GM18499 (cell line): ENCODE measurements around the gene OR6Y1.

Source experiments
- ATAC-seq: cut with Tn5 transposase; IDR thresholded peaks from one replicate; pipeline ENCODE4 v1.9.1; 2021; ENCODE audit warnings: moderate number of reproducible peaks; ENCODE audit not compliant: insufficient read depth, unreplicated experiment

The OR6Y1 gene

DNA sequence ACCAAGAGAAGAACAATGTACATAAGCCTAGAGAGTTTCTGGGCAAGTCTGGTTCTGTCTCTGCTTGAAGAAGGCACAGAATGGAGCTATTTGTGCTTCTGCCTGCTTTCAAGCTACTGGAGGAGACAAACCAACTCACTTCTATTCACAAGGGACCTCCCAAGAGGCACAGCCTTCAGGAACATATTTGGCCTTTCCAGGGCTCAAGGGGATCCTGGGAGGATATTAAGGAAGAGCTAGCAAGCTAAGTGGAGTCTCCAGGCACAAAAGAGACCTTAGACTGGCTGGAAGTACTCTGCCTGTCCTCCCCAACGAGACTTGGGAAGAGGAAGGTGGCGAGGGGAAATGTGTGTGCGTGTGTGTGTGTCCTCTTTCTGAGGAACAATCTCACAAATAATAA lies at the start of gene OR6Y1:
Gene OR6Y1, minus strand, starts transcription at position 54 of the 400 bp plus-strand sequence. CDS start 6,300 bp downstream, outside the sequence.
- no peak for ATAC-seq

DNA sequence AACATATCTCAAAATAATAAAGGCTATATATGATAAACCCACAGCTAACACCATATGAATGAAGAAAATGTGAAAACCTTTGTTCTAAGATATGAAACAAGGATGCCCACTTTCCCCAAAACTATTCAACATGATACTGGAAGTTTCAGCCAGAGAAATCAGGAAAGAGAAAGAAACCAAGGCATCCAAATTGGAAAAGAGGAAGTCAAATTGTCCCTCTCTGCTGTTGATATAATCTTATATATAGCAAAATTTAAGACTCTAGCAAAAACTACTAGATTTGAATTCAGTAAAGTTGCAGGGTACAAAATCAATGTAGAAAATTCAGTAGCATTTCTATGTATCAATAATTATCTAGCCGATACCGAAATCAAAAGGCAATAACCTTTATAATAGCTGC lies 46.5 kb upstream of the OR6Y1 start:
- ATAC-seq = no peak

DNA sequence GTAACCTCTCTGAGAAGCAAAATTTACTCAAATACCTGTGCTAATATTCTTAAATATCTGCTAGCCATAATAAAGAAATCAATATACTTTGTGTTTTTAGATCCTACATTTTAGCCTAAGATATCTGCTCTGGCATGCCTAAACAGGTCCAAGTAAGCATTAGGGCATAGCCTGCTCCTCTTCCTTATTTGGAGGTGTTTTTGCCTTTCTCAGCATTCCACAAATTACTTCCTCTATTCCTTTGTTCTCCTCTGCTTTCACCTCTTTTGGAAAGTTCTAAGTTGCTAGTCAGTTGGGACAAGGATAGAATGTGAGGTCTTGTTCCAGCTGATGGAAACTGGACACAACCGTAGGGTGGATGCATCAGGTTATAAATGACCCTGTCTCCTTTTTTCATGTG lies 32.7 kb upstream of the OR6Y1 start:
- ATAC-seq = no peak

DNA sequence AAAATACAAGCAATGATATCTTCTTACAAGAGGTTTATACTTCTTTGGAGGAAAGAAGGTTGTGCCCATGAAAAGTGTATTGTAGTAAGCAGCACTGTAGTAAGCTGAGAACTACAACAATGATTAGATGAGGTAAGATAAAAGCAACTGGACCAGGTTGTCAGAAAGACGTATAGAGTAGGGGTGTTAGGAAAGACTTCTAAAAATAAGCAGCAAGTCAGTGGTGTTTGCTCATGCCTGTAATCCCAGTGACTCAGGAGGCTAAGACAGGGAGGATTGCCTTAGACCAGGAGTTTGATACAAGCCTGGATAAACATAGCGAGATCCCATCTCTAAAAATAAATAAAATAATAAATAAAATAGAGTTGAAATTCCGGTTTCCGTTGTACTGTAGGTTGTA lies 29.8 kb upstream of the OR6Y1 start:
- no peak for ATAC-seq

GRCh38 chr1:158579733-158580132 lies 25.5 kb upstream of the OR6Y1 start, which contains the start of gene OR10X1:
Gene OR10X1, minus strand, starts transcription at chr1:158579899. Its CDS starts 0 bp downstream, at chr1:158579899.
- no peak for ATAC-seq

DNA sequence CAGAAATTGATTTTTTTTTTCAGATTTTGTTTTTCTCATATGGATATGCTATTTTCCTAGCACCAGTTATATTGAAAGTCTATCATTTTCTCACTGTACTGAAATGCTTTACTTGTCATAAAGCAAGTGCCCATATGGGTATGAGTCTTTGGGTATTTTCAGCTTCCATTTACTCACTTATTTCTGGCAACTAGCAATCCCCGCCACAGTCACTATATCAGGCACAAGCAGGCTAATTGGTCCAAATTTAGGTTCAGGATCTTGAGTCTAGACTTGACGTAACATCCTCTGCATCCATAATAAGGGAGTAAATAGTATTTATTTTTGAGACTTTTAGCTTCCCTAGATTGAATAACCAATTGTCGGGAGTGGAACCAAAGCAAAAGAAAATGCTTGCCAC lies 23.4 kb upstream of the OR6Y1 start:
- no peak for ATAC-seq

GRCh38 chr1:158572226-158572625 lies 18.0 kb upstream of the OR6Y1 start:
- ATAC-seq = no peak

DNA sequence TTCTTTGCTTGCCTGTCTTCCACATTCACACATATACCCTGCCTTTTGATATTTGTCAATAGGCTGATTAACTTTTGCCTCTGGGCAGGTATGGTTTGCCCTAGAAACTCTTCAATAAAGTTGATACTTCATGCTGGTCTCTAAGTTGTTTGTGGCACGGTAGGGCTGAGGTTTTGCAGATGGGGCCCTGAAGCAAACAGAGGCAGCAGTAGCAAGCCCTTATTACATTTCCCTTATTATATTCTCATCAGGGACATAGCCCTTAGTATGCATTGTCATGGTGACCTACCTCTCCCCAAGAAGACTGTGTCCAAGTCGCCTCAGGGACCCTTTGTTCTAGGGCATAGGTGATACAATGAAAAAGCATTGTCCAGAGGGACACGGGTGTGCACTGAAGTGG lies 16.3 kb upstream of the OR6Y1 start, which contains the start of gene OR6P1:
Gene OR6P1, minus strand, starts transcription at position 101 of the 400 bp plus-strand sequence. CDS start 6,976 bp downstream, outside the sequence.
- ATAC-seq = no peak

DNA sequence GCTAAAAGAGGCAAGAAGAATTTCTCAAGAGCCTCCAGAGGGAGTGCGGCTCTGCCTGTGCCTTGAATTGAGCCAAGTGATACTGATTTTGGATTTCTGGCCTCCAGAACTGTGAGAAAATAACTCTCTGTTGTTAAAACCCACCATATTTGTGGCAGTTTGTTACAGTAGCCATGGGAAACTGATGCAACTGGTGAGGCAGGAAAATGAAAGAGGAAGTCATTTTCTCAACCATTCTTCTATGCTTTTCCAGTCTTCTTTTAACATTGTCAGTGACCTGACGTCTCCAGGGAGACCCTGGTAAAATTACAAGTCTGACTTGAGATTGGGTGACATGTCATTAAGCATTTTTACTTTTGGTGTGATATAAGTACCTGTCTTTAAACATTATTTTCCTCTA lies 10.4 kb upstream of the OR6Y1 start:
- no peak for ATAC-seq

GRCh38 chr1:158563853-158564252 lies 9.6 kb upstream of the OR6Y1 start:
- no peak for ATAC-seq

GRCh38 chr1:158559696-158560095 lies 5.5 kb upstream of the OR6Y1 start:
- ATAC-seq = no peak

GRCh38 chr1:158552296-158552695 lies 1.9 kb downstream of the OR6Y1 start:
- no peak for ATAC-seq

DNA sequence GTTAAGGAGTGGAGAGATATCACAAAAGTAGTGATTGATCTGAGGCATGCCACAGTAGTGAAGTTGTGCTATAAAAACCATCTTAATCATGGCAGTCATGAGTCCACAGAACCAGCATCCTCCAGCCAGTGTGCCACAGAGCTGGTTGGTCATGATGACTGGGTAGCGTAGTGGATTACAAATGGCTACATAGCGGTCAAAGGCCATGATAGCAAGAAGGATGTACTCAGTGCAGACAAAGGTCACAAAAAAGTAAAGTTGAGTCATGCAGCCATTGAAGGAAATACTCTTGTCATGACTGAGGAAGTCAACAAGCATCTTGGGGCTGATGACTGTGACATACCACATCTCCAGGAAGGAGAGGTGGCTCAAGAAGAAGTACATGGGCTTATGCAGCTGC lies 6.7 kb downstream of the OR6Y1 start:
- ATAC-seq = no peak

GRCh38 chr1:158537609-158538008 lies 16.6 kb downstream of the OR6Y1 start:
- ATAC-seq = no peak

- ATAC-seq = no peak
Measured at GRCh38 chr1:158534496-158534895, 19.7 kb downstream of the OR6Y1 start.

DNA sequence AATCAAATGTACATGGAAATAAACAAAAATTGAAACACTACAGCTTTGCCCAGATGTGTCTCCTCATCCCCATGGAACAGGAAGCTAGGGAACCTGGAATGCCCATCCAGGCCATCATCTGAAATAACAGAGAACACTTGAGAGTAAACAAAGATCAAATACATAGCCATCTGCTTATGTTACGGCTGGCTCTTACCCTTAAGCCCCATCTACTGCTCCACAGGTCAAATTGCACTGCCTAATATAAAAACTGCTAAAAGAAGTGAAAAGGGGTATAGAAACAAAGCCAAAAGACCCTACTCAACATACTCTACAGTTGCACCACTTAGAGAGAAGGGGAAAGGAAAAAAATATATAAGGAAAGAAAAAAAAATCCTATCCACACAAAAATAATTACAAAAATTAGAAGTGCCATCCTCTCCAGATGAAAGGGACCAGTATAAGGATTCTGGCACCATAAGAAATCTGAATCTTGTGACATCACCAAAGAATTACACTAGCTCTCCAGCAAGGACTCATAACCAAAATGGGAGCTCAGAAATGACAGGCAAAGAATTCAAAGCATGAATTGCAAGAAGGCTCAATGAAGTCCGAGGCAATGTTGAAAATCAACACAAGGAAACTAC lies 26.9 kb downstream of the OR6Y1 start:
- ATAC-seq = no peak

DNA sequence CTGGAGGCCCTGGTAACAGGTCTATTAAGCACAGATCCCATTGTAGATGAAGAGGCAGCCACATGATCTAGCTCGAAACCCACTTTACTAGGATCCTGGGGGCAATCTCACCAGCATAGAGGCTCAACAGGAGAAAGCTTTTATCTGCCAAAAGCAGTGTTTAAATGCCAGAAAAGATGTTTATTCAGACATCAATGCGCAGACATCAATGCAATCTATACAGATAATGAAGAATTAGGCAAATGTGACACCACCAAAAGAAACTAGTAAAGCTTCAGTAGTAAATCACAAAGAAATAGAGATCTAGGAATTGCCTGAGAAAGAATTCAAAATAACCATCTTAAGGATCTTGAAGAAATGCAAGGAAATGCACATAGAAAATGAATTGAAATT lies 32.5 kb downstream of the OR6Y1 start:
- no peak for ATAC-seq

DNA sequence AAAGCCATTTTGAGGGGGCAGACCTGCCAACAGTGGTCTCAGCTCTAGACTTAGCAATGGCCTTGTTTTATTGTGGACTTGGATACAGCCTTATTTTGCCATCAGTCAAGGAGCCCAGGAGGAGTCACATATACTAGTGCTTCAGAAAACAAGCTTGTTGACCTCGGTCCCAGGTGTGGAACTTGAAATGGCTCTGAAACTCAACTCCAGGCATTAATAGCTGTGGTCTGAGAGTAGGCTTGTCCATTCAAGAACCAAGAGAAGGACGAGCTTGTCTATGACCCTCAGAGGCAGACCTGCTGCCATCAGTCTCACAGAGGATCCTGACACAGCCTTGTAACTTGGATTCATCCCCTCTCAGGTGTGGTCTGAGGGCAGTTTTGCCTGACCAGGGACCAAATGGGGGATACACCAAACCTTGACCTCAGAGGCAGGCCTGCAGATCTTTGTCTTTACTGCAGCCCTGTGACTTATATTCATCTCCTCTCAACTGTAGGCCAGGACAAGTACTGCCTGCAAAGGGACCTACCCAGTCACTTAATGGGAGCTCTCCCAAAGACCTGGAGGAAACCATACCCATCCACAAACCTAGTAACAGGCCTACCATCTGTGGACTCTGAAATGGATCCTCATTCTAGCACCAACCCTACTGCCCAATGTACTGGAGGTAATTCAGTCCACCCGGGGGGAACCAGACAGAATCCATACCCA lies 33.1 kb downstream of the OR6Y1 start:
- no peak for ATAC-seq

DNA sequence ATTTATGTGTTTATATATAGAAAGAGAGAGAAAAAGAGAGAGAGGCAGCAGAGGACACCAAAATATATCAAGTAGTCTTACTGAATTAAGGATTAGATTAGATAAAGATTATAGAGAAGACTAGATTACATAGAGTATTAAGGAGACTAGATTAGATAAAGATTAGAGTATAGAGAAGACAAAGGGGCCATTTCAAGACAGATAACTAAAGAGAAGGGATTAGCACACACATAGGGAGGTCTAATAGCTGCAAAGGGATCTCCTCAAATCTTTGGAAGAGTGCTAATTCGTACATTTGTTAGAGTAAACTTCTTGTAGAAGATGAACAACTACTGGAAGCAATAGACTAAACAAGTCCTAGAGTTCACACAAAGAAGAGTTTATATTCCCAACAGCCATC lies 34.2 kb downstream of the OR6Y1 start:
- ATAC-seq = no peak

DNA sequence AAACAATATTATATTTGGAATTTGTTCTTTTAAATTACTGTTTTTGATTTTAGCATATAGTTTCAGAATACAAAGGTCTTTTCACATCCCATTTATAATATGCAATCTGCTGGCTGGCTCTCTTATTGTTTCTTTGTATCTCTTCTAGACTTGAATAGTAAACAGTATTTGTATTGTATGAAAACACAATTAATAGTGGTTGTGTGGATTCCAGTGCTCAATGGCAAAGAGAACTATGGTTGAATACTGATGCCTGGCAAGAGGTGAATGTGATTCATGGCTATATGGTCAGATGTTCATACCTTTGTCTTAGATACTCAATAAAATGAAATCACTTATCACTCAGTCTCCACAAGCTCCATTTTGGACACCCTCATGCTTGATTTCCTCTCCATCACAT lies 37.2 kb downstream of the OR6Y1 start:
- ATAC-seq = no peak

- ATAC-seq = no peak
Measured at GRCh38 chr1:158509471-158510156, 44.6 kb downstream of the OR6Y1 start.
